GM18868 (cell line): Measurements from ENCODE around the gene MLLT6.

Experiments
- ATAC-seq: cut with Tn5 transposase; IDR thresholded peaks from one replicate; pipeline ENCODE4 v1.9.1; 2021; ENCODE audit warnings: mild to moderate bottlenecking, moderate library complexity; ENCODE audit not compliant: unreplicated experiment

Gene MLLT6

GRCh38 chr17:38753071-38753506, 48.0 kb downstream of the MLLT6 start:
- ATAC-seq, result no peak

- ATAC-seq, result no peak
These were observed 56.5 kb downstream of the MLLT6 start for GRCh38 chr17:38761612-38762011.

GRCh38 chr17:38762231-38762630, 57.2 kb downstream of the MLLT6 start:
- ATAC-seq, result no peak

GRCh38 chr17:38766341-38766740, 61.3 kb downstream of the MLLT6 start:
- no peak for ATAC-seq

- no peak for ATAC-seq
These were observed 63.3 kb downstream of the MLLT6 start for GRCh38 chr17:38768417-38768816.

- no peak for ATAC-seq
These were observed 68.2 kb downstream of the MLLT6 start for GRCh38 chr17:38773258-38773657.

- no peak for ATAC-seq
These were observed 72.7 kb downstream of the MLLT6 start for GRCh38 chr17:38777641-38778250.
